GM19324 (cell line): ENCODE data around the gene PDE4D.

Experiments
- ATAC-seq: cut with Tn5 transposase; IDR thresholded peaks from one replicate; pipeline ENCODE4 v1.9.1; 2021; ENCODE audit warnings: mild to moderate bottlenecking, moderate library complexity; ENCODE audit not compliant: unreplicated experiment, low FRiP score

Gene PDE4D

DNA sequence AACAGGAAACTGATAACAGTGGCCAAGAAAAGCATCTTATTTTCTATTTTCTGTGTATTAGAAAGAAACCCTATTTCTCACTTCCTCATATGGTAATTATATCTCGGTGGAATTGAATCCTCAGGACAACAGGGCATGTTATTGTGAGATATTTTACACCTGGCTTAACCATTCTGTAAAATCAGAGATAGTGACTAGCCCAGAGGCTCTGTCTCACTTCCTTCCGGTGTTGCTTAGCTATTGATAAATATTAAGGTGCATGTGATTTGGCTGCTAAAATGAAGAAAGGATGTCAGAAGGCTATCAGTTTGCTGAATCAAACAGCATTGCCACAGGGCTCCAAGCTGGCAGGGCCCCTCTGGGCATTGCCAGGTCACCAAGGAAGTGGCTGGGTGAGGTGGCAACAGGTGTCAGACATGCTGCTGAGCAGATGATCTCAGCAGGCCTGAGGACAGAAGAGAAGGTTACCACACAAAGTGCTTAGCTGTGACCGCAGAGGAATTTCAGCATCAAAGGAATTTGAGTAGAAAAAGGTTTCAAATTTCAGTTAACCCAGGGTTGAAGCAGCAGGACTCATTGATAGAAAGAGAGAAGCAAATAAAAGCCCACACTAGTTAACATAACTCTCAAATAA lies 330.7 kb downstream of the PDE4D start:
- peak; percentile 90 for ATAC-seq

DNA sequence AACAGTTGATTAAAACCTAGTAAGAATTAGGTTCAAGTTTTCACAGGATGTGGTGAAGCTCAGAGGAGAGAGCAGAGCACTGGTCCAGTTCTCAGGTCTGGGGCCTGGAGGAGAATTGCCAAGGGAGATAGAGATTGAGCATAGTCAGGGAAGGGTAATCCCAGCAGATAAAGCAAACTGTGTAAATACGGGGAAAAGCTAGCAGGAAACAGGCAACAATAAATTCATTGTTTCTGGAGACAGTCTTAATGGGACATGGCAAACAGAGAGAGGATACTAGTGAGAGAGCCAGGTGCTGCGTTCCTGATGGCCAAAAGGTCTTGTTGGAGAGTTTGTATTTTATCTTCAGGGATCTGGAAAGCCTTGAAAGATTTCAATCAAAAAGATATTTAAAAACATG lies 333.0 kb downstream of the PDE4D start:
- ATAC-seq, result no peak

GRCh38 chr5:59559847-59560246 lies 333.7 kb downstream of the PDE4D start:
- no peak for ATAC-seq

- ATAC-seq, result no peak
Measured at GRCh38 chr5:59559323-59559722, 334.2 kb downstream of the PDE4D start.

DNA sequence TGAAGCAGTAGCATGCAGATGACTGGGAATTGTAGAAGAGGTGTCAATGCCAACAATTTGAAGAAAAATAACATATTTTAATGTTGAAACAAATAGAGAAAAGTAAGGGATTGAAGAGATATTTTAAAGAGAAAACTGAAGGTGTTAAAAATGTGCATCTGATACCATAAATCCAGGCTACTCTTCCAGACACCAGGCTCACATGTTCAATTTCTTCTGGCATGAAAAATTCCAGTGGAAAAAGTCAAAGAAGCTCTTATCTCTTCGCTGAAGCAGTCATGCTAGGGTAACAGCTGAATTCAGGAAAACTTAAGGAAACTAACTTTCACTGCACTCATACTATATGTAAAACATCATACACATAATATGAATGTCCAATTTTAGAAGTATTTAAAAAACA lies 335.0 kb downstream of the PDE4D start:
- no peak for ATAC-seq

- no peak for ATAC-seq
Measured at GRCh38 chr5:59557572-59557971, 336.0 kb downstream of the PDE4D start.

DNA sequence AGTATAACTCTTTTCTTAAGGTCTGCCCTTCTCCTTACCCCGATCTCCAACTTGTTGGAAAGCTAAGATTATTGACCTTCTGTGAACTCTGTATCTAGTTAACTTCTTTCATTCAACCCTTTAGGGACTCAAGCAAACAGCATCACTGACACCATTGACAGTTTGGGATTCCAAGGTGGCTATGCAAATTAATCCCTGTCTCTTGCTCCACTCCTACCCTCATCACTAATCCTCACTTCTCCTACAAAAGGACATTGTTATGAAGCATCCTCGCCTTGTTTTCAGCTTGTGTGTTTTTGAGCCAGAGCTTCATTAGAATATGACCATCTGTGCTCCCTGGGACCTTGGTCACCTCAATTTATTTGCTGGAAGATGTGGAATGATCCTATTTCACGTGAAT lies 337.9 kb downstream of the PDE4D start:
- ATAC-seq, result no peak

DNA sequence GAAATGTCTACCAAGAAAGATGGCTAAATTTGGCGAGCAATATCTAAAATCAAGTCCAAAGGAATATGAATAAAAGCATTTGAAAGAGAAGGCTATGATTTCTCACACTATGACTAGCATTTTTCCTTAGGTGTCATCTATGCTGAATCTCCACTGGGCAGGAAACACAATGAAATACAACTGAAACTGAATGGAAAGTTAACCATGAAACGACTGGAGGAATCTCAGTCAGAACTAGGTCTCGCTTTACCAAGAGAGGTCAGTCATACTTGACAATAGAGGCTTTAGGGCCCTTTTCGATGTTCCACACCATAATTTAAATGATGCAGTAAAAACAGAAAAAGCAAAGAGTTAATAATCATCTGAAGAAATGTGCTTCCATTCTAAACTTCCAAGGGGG lies 339.0 kb downstream of the PDE4D start:
- ATAC-seq, result no peak

- no peak for ATAC-seq
Measured at GRCh38 chr5:59553992-59554391, 339.5 kb downstream of the PDE4D start.

GRCh38 chr5:59548807-59549357 lies 344.6 kb downstream of the PDE4D start:
- ATAC-seq, result no peak

GRCh38 chr5:59547731-59548130 lies 345.8 kb downstream of the PDE4D start:
- no peak for ATAC-seq

DNA sequence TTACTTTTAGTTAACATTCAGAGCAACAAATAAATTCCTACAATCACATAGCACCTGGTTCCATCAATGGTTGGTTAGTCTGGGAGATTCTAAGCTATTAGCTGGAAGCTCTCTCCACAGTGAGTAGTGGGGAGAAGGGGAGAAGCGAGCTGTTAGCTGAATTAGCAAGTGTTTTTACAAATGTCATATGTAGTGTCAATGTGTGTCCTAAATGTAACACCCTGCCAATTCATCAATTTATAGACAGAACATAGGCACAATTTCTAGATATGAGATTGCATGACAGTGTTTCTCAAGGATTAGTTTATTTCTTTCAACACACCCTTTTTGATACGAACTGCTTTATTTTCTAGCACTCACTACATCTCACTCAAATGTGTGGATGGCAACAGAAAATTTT lies 349.0 kb downstream of the PDE4D start:
- ATAC-seq, result no peak

DNA sequence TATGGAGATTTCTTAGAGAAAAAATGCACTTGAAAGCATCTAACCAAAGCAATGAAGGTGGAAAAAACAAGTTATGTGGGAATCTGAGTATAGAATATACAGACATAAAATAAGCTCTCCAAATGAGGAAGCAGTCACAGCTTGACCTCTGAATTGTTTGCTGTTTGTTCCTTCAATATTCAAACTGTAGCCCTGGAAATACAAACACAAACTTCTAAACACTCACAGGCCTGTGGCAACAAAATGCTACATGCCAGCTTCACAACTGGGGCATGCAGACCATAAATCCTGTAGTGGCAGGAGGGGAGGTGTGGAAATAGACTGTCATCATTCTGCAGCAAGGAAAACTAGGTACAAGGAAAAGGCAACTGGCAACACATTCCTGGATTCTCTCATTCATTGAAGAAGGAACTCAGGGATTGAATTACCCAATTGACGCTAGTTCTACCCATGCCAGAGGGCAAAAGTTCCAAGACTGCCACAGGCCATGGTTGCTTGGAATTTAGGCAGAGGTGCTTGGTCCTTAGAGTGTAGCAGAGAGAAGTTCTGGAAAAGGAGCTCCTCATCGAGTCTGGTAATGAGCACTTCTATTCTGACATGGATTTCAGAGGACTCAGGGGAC lies 349.6 kb downstream of the PDE4D start:
- ATAC-seq, result no peak

DNA sequence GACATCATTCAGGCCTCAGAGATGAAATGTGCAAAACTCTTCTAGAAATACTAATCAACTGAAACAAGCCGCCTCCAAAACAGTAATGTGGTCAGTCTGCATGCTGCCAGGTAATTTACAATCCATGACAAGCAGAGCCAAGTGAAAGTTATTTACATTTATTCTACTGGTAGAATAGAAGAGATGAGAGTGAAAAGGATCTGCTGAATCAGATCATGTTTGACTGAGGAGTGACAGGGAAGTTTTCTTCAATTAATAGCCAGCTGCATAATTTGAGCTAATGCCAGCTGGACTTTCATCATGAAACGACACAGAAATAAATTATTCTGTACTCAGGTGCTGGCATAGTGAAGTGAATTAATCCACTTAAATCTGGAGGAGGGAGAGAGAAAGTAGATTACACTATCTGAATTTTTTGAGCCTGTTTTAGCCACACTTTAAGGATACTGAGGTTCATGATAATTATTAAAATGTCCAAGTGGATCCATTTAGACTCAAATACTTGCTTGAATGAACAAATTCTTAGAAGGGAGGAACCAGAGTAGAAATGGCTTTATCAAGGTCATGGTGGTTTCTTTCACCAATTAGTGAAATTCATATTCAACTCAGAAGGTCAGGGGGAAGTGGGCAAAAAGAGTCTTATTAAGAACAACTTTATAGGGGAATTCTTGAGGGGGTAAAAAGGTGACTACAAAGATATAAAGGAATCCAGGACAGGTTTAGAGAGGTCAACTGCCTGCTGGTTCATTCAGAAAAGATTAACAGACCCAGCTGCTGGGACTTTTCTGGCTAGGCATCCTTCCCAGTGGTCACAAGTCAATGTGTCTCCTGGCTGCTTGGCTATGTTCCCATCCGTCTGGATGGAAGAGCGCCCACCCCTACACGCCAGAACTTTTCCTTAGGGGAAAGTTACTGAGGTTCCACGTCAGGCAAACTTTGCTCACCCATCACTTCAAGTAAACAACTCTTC lies 350.4 kb downstream of the PDE4D start:
- no peak for ATAC-seq

GRCh38 chr5:59542306-59542705 lies 351.2 kb downstream of the PDE4D start:
- ATAC-seq, result no peak

DNA sequence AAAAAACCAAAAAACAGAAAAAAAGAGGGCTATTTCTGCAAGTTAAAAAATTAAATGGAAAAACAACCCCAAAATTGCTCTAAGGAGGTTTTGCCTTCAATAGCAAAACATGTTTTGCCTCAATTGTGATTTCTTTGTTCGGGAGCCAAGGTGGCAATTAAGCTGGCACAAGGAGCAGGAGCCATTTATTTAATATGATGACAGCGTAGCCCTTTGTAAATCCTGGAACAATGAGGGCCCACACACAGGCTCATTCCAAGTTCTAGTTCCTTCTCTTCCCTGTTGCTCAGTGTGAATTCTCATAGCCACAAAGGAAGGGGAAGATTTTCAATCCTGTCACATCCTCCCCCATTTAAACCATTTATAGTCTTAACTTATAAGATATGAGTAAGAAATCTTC lies 353.2 kb downstream of the PDE4D start:
- no peak for ATAC-seq

DNA sequence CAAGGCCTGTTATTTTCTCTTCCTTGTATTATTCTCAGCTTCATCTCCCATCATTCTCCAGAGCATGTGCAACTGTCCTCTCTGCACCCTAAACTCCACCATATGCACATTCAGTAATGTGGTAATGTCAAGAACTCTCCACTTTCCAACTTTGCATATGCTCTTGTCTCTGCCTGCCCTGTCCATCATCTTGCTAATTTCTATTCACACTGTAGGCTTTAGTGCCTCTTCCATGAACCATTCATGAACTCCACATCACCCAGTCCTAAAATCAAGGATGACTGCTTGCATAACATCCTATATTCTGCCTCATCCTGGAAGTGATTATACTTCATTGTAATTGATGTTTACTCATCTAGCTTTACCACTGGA lies 354.8 kb downstream of the PDE4D start:
- ATAC-seq, result no peak

DNA sequence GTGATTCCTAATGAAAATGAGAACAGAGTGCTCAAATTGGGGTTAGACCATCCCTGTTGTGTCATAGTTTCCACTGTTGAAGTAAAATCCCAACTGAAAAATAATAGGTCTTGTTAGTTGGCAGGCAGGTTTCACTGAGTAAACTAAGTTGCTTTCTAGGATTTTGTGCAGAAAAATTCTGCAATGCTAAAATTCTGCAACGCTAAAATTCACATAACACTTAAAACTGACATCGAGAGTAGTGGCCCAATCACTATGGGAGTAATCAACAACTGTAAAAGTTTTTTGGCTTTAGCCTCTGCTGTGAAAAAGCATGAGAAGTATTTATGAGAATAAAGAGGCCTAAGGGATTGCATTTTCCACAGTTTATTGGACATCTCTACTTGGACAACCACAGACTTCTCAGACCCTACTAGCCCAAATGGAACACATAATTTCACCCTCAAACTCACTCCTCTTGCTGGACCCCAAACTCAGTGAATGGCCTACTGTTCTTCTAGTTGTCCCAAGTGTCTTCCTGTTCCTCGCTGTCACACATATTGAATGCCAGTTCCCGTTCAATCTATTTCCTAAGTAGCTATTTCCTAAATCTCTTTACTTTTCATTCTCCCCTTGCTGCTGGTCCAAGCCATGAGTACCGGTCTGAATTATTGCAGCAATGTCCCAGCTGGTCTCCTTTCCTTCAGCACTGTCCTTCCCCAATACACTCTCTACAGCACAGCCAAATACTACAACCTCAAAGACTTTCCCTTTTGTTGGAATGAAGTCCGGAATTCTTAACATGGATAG lies 355.4 kb downstream of the PDE4D start:
- no peak for ATAC-seq

GRCh38 chr5:59536875-59537274 lies 356.7 kb downstream of the PDE4D start:
- ATAC-seq, result no peak

GRCh38 chr5:59535561-59535960 lies 358.0 kb downstream of the PDE4D start:
- ATAC-seq, result no peak
